Activated naive CD4-positive, alpha-beta T cell (primary cell): ENCODE data around the gene INTS2.
"Not testable (repeated sequence)": the region's sequence is repeated elsewhere in the genome, so short reads cannot be mapped to it uniquely, and the experiment has no call there.

Experiments used
- DNase-seq, 4 experiments: peaks; one replicate each; lab custom pipeline; 2025; lab: John Stamatoyannopoulos, UW

INTS2 gene

GRCh38 chr17:61825448-61826137 is 102.2 kb downstream of the INTS2 start:
- DNase-seq = no peak

- no peak for DNase-seq
Measured at GRCh38 chr17:61822326-61823285, 105.2 kb downstream of the INTS2 start.

GRCh38 chr17:61821655-61822054 is 106.1 kb downstream of the INTS2 start:
- no peak for DNase-seq

- DNase-seq = not testable (repeated sequence)
Measured at GRCh38 chr17:61819265-61819664, 108.5 kb downstream of the INTS2 start.

- no peak for DNase-seq
Measured at GRCh38 chr17:61818225-61818624, 109.6 kb downstream of the INTS2 start.

- no peak for DNase-seq
Measured at GRCh38 chr17:61817452-61817851, 110.3 kb downstream of the INTS2 start.

GRCh38 chr17:61816538-61816937 is 111.2 kb downstream of the INTS2 start:
- DNase-seq = no peak

GRCh38 chr17:61815863-61816503 is 111.8 kb downstream of the INTS2 start:
- no peak for DNase-seq
